ENCODE results near the gene HOXB13. TPM values are rescaled to one million over a fixed set of nuclear protein-coding genes. Genes with fewer than 3 reads are reported as not detected.

Gene HOXB13
- polyA plus RNA-seq, 1 of the 3 experiments (the other 2 are of a cell fraction): not detected

GRCh38 chr17:48773245-48773644 is 44.7 kb upstream of the HOXB13 start:
- Histone ChIP-seq H3K9me2 (no peaks in the 10 kb centered on the region), H3K9ac (no peak overlapping the region), H4K20me1 (ENCODE audit: insufficient read depth) (no peaks in the 10 kb centered on the region), H2AFZ (ENCODE audit: low read depth) (no peak overlapping the region), H3K27me3 (ENCODE audit: insufficient read depth) (peaks cover 69% of the 10 kb centered on the region), H3K79me2 (ENCODE audit: insufficient read depth) (no peaks in the 10 kb centered on the region), H3K36me3 (replicated peaks in 1 of 2; ENCODE audit: control insufficient read depth in 1 of 2, insufficient read depth in 2 of 2, low read length in 1 of 2) (no peaks in the 10 kb centered on the region), H3K9me3 (no peaks in the 10 kb centered on the region), H3K27ac (ENCODE audit: low read depth in 2 of 2, low read length in 1 of 2) (no peak overlapping the region), H3F3A (replicated peaks; ENCODE audit: insufficient read depth) (no peaks in the 10 kb centered on the region), H3K4me3 (ENCODE audit: low read depth in 2 of 2, low read length in 1 of 2) (no peak overlapping the region), H3K4me2 (no peak overlapping the region), H3K4me1 (ENCODE audit: control insufficient read depth in 1 of 2, insufficient read depth in 2 of 2, low read depth in 1 of 2, low read length in 1 of 2) (no peaks in the 10 kb centered on the region)
- TF ChIP-seq FOXJ3 (CRISPR knock-in tag; IDR thresholded peaks at IDR 0.05): no peak
- TF ChIP-seq, protein P1, sequence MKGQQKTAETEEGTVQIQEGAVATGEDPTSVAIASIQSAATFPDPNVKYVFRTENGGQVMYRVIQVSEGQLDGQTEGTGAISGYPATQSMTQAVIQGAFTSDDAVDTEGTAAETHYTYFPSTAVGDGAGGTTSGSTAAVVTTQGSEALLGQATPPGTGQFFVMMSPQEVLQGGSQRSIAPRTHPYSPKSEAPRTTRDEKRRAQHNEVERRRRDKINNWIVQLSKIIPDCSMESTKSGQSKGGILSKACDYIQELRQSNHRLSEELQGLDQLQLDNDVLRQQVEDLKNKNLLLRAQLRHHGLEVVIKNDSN (IDR thresholded peaks at IDR 0.05; ENCODE audit: borderline replicate concordance, low read depth): no peak
- no peak for TF ChIP-seq RCOR1 (IDR thresholded peaks at IDR 0.05; ENCODE audit: low read length)
- TF ChIP-seq ZBTB33 (IDR thresholded peaks at IDR 0.05; ENCODE audit: borderline replicate concordance, low read depth): no peak
- no peak for TF ChIP-seq NRF1 (IDR thresholded peaks at IDR 0.05; ENCODE audit: low read depth, low read length)
- DNase-seq: no peak
- ChIA-PET POLR2A (no interaction called here), CTCF (interaction anchor here (1.4 kb wide), 1 partner anchor 102 kb away, joined by 3 read pairs; no protein-coding TSS in a partner anchor)
- WGBS (ENCODE audit: low lambda C conversion rate): 28% methylated on average over 3 of the region's 3 CpGs

- no peak for DNase-seq
- Histone ChIP-seq H3K36me3 (replicated peaks in 1 of 2; ENCODE audit: control insufficient read depth in 1 of 2, insufficient read depth in 2 of 2, low read length in 1 of 2) (no peaks in the 10 kb centered on the region), H3K4me2 (no peak overlapping the region), H3K9me2 (no peaks in the 10 kb centered on the region), H3K4me1 (ENCODE audit: control insufficient read depth in 1 of 2, insufficient read depth in 2 of 2, low read depth in 1 of 2, low read length in 1 of 2) (no peaks in the 10 kb centered on the region), H3F3A (replicated peaks; ENCODE audit: insufficient read depth) (no peaks in the 10 kb centered on the region), H3K9ac (no peak overlapping the region), H4K20me1 (ENCODE audit: insufficient read depth) (no peaks in the 10 kb centered on the region), H3K79me2 (ENCODE audit: insufficient read depth) (no peaks in the 10 kb centered on the region), H3K4me3 (ENCODE audit: low read depth in 2 of 2, low read length in 1 of 2) (no peak overlapping the region), H2AFZ (ENCODE audit: low read depth) (no peak overlapping the region), H3K27ac (ENCODE audit: low read depth in 2 of 2, low read length in 1 of 2) (no peak overlapping the region), H3K27me3 (ENCODE audit: insufficient read depth) (peaks cover 80% of the 10 kb centered on the region), H3K9me3 (no peaks in the 10 kb centered on the region)
- whole genome bisulfite sequencing (ENCODE audit: low lambda C conversion rate): 19% methylated on average over 3 of the region's 3 CpGs
- CTCF ChIA-PET: interaction anchor here (0.6 to 1.5 kb wide), 2 partner anchors 46 to 432 kb away, joined by 3 read pairs; no protein-coding TSS in a partner anchor
- POLR2A ChIA-PET: no interaction called here
- TF ChIP-seq, protein P1 (IDR thresholded peaks at IDR 0.05; ENCODE audit: borderline replicate concordance, low read depth): no peak
- TF ChIP-seq, protein P2, sequence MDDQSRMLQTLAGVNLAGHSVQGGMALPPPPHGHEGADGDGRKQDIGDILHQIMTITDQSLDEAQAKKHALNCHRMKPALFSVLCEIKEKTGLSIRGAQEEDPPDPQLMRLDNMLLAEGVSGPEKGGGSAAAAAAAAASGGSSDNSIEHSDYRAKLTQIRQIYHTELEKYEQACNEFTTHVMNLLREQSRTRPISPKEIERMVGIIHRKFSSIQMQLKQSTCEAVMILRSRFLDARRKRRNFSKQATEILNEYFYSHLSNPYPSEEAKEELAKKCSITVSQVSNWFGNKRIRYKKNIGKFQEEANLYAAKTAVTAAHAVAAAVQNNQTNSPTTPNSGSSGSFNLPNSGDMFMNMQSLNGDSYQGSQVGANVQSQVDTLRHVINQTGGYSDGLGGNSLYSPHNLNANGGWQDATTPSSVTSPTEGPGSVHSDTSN (IDR thresholded peaks at IDR 0.05): no peak
- TF ChIP-seq, protein P3, sequence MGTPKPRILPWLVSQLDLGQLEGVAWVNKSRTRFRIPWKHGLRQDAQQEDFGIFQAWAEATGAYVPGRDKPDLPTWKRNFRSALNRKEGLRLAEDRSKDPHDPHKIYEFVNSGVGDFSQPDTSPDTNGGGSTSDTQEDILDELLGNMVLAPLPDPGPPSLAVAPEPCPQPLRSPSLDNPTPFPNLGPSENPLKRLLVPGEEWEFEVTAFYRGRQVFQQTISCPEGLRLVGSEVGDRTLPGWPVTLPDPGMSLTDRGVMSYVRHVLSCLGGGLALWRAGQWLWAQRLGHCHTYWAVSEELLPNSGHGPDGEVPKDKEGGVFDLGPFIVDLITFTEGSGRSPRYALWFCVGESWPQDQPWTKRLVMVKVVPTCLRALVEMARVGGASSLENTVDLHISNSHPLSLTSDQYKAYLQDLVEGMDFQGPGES (IDR thresholded peaks at IDR 0.05; ENCODE audit: low read depth, low read length): no peak
- TF ChIP-seq GABPA (IDR thresholded peaks at IDR 0.05; ENCODE audit: low read depth) (no peak), EP300 (IDR thresholded peaks at IDR 0.05; ENCODE audit: borderline replicate concordance in 1 of 2, low read depth in 1 of 2, low read length in 1 of 2) (no peak), ZBTB33 (IDR thresholded peaks at IDR 0.05; ENCODE audit: borderline replicate concordance, low read depth) (no peak), MEF2A (IDR thresholded peaks at IDR 0.05; ENCODE audit: borderline replicate concordance, low read depth) (no peak)
- TF ChIP-seq, protein P4, sequence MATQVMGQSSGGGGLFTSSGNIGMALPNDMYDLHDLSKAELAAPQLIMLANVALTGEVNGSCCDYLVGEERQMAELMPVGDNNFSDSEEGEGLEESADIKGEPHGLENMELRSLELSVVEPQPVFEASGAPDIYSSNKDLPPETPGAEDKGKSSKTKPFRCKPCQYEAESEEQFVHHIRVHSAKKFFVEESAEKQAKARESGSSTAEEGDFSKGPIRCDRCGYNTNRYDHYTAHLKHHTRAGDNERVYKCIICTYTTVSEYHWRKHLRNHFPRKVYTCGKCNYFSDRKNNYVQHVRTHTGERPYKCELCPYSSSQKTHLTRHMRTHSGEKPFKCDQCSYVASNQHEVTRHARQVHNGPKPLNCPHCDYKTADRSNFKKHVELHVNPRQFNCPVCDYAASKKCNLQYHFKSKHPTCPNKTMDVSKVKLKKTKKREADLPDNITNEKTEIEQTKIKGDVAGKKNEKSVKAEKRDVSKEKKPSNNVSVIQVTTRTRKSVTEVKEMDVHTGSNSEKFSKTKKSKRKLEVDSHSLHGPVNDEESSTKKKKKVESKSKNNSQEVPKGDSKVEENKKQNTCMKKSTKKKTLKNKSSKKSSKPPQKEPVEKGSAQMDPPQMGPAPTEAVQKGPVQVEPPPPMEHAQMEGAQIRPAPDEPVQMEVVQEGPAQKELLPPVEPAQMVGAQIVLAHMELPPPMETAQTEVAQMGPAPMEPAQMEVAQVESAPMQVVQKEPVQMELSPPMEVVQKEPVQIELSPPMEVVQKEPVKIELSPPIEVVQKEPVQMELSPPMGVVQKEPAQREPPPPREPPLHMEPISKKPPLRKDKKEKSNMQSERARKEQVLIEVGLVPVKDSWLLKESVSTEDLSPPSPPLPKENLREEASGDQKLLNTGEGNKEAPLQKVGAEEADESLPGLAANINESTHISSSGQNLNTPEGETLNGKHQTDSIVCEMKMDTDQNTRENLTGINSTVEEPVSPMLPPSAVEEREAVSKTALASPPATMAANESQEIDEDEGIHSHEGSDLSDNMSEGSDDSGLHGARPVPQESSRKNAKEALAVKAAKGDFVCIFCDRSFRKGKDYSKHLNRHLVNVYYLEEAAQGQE (IDR thresholded peaks at IDR 0.05; ENCODE audit: low read depth, low read length): no peak
Measured at GRCh38 chr17:48770954-48771353, 42.4 kb upstream of the HOXB13 start.

All from SK-N-SH (cell line).